Duodenal mucosa (tissue), 2 donors: ENCODE data around the gene METRN.

Source experiments
- H3K27ac ChIP-seq: one replicate; pipeline ENCODE4 v1.7.0; 2013; ENCODE audit warnings: low read depth, low read length
- H3K27me3 ChIP-seq, 2 donors: one replicate each; pipeline ENCODE4 v1.7.0; 2013; ENCODE audit warnings: low read length in 2 of 2, control low read depth in 1 of 2; ENCODE audit not compliant: insufficient read depth in 2 of 2, control insufficient read depth in 1 of 2
- H3K36me3 ChIP-seq, 2 donors: one replicate each; pipeline ENCODE4 v1.7.0; 2013; ENCODE audit warnings: low read length in 2 of 2, control low read depth in 1 of 2; ENCODE audit not compliant: insufficient read depth in 2 of 2, control insufficient read depth in 1 of 2
- H3K4me1 ChIP-seq, 2 donors: one replicate each; pipeline ENCODE4 v1.7.0; 2013; ENCODE audit warnings: low read length in 2 of 2, control low read depth in 1 of 2; ENCODE audit not compliant: insufficient read depth in 2 of 2, control insufficient read depth in 1 of 2
- H3K4me3 ChIP-seq, 2 donors: one replicate each; pipeline ENCODE4 v1.7.0; 2013; ENCODE audit warnings: low read length in 2 of 2, low read depth in 1 of 2
- H3K9ac ChIP-seq, 2 donors: one replicate each; pipeline ENCODE4 v1.7.0; 2013; ENCODE audit warnings: low read length in 2 of 2, low read depth in 1 of 2
- H3K9me3 ChIP-seq, 2 donors: one replicate each; pipeline ENCODE4 v1.7.0; 2013; ENCODE audit warnings: low read length in 2 of 2, control low read depth in 1 of 2; ENCODE audit not compliant: control insufficient read depth in 1 of 2

Gene METRN

DNA sequence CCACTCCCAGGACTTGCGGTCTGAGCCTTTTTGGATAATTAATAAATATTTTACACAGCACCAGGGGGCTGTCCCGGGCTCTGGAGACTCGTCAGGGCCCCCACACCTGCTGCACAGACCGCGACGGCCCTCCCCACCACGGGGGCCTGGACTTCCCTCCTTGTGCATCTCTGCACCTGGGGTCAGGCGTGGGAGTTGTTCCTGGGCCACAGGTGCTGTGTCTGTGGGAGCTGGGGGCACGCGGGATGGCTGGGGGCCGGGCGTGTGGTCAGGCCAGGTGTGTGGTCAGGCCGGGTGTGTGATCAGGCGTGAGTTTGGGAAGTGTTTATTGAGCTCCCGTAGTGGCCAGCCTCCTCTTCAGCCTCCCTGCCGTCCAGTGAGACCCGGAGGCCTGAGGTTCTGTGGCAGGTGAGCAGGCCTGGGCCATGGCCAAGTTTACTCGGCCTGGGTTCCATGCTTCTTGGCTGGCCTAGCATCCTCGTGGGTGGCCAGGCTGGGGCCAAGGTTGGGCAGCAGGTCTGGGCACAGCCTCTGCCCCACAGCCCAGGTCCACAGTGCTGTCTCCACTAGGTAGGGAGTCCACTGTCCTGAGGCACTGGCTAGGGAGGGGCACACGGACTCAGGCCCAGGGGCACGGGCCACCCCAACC is 36.6 kb upstream of the METRN start:
- Histone ChIP-seq H3K4me3 (no peak overlapping the region), H3K9me3 (no peaks in the 10 kb centered on the region), H3K9ac (no peak overlapping the region), H3K36me3 (peaks cover 18 to 29% of the 10 kb centered on the region in 2 donors), H3K4me1 (peaks cover 32 to 48% of the 10 kb centered on the region in 2 donors), H3K27ac (no peak overlapping the region), H3K27me3 (no peaks in the 10 kb centered on the region)

DNA sequence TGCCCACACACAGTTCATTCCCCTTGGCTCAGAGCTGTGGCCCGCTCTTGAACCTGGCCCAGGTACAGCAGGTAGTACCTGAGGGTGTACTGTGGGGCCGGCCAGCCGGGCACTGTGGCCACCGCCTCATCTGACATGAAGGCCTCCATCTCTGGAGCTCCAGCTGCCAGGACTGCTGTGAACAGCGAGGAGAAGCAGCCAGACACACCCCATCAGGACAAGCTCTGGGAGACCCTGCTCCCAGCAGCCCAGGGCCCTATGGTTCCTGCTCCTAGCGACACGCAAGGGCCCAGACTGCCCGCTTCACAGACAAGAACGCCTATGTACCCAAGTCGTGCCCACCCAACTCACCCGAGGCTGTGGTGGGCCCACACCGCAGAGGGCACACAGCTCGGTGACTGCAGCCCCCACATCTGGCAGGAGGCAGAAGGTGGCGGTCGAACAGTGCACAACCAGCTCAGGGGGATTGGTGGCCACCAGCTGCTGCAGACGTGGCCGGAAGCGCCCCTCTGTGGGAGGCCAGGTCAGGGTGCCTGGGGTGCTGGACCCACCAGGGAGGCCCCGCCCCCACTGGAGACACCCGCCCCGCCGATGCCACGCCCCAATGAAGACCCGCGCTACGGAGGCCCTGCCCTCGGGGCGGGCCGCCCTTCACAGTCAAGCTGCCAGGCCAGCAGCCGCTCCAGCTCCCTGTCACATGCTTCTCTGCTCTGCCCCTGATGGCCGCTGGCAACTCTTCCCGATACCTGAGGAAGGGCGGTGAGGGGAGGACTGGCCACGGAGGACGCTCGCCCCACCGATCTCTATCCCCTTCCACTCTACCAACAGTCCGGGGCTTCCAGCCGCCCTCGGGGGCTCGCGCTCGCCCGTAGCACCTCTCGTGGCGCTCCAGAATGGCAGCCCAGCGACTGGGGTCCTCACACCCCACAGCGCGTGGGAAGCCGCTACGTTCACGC is 35.8 kb upstream of the METRN start:
- peaks cover 34 to 53% of the 10 kb centered on the region in 2 donors for H3K4me1 ChIP-seq
- H3K27me3 ChIP-seq = no peaks in the 10 kb centered on the region
- H3K9me3 ChIP-seq = no peaks in the 10 kb centered on the region
- peak overlapping the region; percentile 57 for H3K27ac ChIP-seq
- peaks cover 18 to 22% of the 10 kb centered on the region in 2 donors for H3K36me3 ChIP-seq
- H3K4me3 ChIP-seq = peak overlapping the region; percentile 35 to 72
- peak overlapping the region in 1 of 2 donors; percentile 2 for H3K9ac ChIP-seq

DNA sequence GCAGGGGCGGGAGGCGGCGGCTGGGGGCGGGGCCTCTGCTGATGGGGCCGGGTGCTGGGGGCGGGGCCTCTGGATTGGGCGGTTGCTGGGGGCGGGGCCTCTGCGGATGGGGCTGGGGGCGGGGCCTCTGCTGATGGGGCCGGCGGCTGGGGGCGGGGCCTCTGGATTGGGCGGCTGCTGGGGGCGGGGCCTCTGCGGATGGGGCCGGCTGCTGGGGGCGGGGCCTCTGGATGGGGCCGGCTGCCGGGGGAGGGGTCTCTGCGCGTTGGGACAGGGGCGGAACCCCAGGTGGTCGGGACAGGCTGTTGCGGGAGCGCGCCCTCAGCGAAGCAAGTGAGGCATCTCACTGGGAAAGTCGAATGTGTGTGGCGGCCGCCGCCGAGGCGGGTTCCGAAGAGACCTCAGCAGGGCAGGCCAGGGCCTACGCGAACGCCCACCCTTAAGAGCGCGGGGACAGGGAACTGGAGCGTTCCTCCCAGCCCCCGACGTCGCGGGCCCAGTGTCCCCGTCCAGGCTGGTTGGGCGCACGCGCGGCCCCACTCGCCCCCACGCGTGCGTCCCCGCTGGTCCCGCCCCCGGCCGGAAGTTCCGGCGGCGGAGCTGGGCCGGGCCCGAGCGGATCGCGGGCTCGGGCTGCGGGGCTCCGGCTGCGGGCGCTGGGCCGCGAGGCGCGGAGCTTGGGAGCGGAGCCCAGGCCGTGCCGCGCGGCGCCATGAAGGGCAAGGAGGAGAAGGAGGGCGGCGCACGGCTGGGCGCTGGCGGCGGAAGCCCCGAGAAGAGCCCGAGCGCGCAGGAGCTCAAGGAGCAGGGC is 34.9 kb upstream of the METRN start, which contains the start of gene STUB1:
Gene STUB1 (plus strand): TSS at position 597 of the 811 bp plus-strand sequence. CDS start 116 bp downstream, at position 713.
- Histone ChIP-seq H3K27ac (peak within 1 kb of the TSS; percentile 97), H3K9me3 (no peaks in the 10 kb centered on the region), H3K27me3 (no peaks in the 10 kb centered on the region), H3K4me3 (peak within 1 kb of the TSS; percentile 79 to 84), H3K4me1 (peaks cover 33 to 55% of the 10 kb centered on the region in 2 donors), H3K9ac (peak within 1 kb of the TSS; percentile 78 to 80), H3K36me3 (peaks cover 18 to 21% of the 10 kb centered on the region in 2 donors)

DNA sequence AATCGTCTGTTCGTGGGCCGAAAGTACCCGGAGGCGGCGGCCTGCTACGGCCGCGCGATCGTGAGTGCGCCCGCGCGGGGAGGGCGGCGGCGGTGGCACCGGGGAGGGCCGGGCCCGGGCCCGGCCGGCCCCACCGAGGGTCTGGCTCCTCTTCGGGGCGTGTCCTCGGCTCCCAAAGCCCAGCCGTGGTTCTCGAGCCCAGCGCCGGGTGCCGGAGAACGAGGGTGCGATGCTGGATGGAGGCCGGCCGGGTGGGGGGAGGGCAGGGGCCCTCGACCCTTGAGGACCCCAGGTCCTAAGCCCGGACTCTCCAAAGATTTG is 34.3 kb upstream of the METRN start:
- H3K27ac ChIP-seq = peak overlapping the region; percentile 50
- H3K36me3 ChIP-seq = peaks cover 18 to 25% of the 10 kb centered on the region in 2 donors
- peak overlapping the region; percentile 76 to 78 for H3K9ac ChIP-seq
- H3K9me3 ChIP-seq = no peaks in the 10 kb centered on the region
- H3K4me1 ChIP-seq = peaks cover 29 to 56% of the 10 kb centered on the region in 2 donors
- H3K4me3 ChIP-seq = peak overlapping the region; percentile 79 to 84
- no peaks in the 10 kb centered on the region for H3K27me3 ChIP-seq

DNA sequence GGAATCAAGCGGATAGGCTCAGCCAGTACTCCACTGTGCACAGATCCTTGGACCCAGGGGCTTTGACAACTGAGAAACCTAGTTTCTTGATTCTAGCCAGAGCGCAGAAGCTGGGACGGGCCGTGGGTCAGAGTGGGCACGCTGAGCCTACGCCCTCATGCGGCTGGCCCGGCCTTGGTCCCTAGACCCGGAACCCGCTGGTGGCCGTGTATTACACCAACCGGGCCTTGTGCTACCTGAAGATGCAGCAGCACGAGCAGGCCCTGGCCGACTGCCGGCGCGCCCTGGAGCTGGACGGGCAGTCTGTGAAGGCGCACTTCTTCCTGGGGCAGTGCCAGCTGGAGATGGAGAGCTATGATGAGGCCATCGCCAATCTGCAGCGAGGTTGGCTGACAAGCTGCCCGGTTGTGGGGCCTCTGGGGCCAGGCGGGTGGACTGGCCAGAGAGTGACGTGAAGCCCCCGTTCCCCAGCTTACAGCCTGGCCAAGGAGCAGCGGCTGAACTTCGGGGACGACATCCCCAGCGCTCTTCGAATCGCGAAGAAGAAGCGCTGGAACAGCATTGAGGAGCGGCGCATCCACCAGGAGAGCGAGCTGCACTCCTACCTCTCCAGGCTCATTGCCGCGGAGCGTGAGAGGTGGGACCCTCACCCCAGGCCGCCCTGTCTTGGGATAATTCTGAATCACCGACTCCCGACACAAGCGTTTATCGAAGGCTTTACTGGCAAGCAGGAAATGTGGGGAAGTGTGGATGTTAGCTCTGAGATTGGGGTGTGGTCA is 33.8 kb upstream of the METRN start:
- Histone ChIP-seq H3K9me3 (no peaks in the 10 kb centered on the region), H3K9ac (peak overlapping the region; percentile 76 to 78), H3K4me1 (peaks cover 27 to 54% of the 10 kb centered on the region in 2 donors), H3K36me3 (peaks cover 18 to 25% of the 10 kb centered on the region in 2 donors), H3K27ac (peak overlapping the region; percentile 39), H3K4me3 (peak overlapping the region; percentile 79 to 84), H3K27me3 (no peaks in the 10 kb centered on the region)

DNA sequence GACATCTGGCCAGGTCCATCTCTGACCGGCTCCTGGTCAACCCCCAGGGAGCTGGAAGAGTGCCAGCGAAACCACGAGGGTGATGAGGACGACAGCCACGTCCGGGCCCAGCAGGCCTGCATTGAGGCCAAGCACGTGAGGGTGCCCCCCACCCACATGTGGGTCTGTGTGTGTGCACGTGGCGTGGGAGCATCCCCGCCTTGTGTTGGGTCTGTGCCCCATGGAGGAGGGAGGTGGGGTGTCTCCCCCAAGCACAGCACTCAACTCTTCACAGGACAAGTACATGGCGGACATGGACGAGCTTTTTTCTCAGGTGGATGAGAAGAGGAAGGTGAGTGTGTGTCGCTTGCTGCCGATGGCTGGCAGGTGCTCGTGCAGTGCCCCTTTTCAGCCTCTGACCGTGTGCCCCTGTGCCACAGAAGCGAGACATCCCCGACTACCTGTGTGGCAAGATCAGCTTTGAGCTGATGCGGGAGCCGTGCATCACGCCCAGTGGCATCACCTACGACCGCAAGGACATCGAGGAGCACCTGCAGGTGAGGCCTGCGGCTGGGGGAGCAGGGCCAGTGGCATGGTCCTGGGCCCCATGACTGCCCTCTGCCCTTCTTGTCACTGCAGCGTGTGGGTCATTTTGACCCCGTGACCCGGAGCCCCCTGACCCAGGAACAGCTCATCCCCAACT is 33.0 kb upstream of the METRN start:
- peaks cover 19 to 47% of the 10 kb centered on the region in 2 donors for H3K4me1 ChIP-seq
- H3K27ac ChIP-seq = no peak overlapping the region
- peak overlapping the region; percentile 76 to 78 for H3K9ac ChIP-seq
- H3K27me3 ChIP-seq = no peaks in the 10 kb centered on the region
- peaks cover 21 to 31% of the 10 kb centered on the region in 2 donors for H3K36me3 ChIP-seq
- peak overlapping the region; percentile 79 to 84 for H3K4me3 ChIP-seq
- no peaks in the 10 kb centered on the region for H3K9me3 ChIP-seq

DNA sequence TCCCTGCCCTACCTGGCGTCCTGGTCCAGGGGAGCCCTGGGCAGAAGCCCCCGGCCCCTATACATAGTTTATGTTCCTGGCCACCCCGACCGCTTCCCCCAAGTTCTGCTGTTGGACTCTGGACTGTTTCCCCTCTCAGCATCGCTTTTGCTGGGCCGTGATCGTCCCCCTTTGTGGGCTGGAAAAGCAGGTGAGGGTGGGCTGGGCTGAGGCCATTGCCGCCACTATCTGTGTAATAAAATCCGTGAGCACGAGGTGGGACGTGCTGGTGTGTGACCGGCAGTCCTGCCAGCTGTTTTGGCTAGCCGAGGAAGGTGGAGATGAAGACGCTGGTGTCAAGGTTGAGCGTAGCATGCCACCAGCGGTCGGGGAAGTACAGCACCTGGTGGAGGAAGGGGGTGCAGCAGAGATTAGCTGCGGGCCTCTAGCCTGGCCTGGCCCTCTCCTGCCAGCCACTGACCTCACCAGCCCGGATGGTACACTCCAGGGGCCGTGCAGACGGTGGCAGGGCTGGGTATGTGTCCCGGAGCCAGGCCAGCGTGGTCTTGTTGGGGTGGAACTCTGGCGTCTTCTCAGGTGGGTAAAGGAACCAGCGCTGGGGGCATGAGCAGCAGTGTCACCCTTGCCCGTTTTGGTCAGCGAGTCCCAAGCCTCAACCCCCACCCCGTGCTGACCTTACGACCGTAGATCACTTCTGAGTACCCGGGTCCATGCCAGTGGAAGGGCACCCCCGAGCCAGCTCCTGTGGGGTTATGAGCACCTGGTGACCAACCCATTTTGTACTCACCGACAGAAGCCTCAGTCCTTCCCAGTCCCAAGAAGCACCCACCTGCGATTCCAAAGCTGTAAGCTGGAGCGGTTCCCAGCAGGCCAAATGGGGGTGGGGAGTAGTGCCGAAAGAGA is 32.2 kb upstream of the METRN start:
- Histone ChIP-seq H3K27ac (no peak overlapping the region), H3K9me3 (no peaks in the 10 kb centered on the region), H3K4me1 (peaks cover 19 to 41% of the 10 kb centered on the region in 2 donors), H3K4me3 (peak overlapping the region; percentile 71 to 77), H3K36me3 (peaks cover 21 to 40% of the 10 kb centered on the region in 2 donors), H3K27me3 (no peaks in the 10 kb centered on the region), H3K9ac (peak overlapping the region in 1 of 2 donors; percentile 54)

DNA sequence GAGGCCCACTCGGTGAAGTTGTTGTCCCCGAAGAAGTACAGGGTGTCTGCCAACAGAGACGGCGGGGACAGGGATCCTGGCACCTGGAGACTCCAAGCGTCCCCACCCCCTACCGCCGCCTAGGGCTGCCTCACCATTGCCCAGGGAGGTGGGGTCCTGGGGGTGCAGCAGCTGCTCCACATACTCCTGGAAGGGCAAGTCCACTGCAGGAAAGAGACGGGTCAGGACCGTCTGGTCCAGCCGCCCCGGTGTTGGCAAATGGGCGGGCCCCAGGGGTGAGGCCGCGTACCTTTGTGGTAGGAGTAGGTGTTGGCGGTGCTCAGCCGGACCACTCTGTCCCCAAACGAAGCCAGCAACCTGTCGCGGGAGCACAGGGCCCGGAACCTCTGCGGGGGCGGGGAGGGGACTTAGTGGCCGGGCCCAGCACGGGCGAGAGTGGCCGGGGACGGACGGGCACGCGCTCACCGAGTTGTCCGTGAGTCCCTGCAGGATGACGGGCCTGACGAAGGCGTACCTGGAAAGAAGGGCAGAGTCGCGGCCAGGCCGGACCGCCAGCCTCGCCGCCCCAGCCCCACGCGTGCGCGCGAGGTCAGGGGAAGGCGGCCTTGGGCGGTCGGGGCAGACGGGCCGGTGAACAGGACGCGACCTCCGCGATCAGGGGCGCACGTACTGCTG is 31.4 kb upstream of the METRN start:
- Histone ChIP-seq H3K9me3 (no peaks in the 10 kb centered on the region), H3K4me3 (peak overlapping the region; percentile 71 to 77), H3K27me3 (no peaks in the 10 kb centered on the region), H3K9ac (peak overlapping the region; percentile 43 to 54), H3K4me1 (peaks cover 19 to 41% of the 10 kb centered on the region in 2 donors), H3K36me3 (peaks cover 21 to 42% of the 10 kb centered on the region in 2 donors), H3K27ac (peak overlapping the region; percentile 66)
